Smooth muscle cell (in vitro differentiated cells): ENCODE data around the gene NPTX1. TPM values are rescaled to one million over a fixed set of nuclear protein-coding genes. Genes with fewer than 3 reads are reported as not detected.

Source experiments
- DNase-seq: peaks from one replicate; lab custom pipeline; 2025; ENCODE audit not compliant: unreplicated experiment; lab: John Stamatoyannopoulos, UW
- H2AFZ ChIP-seq: fragments of 200-600 bp; sonication (generic); 2 replicates; pipeline ENCODE4 v1.6.0; 2016; ENCODE audit warnings: antibody characterized with exemption, low read depth, mild to moderate bottlenecking
- H3F3A ChIP-seq: fragments of 200-600 bp; sonication (generic); 2 replicates; pipeline ENCODE4 v1.6.0; 2017; ENCODE audit warnings: antibody characterized with exemption, low read depth
- H3K27ac ChIP-seq: fragments of 200-600 bp; sonication (generic); 2 replicates; pipeline ENCODE4 v1.5.1; 2016; ENCODE audit warnings: low read depth, mild to moderate bottlenecking
- H3K27me3 ChIP-seq: fragments of 200-600 bp; sonication (generic); 2 replicates; pipeline ENCODE4 v1.6.1; 2016; ENCODE audit warnings: low read depth, mild to moderate bottlenecking
- H3K36me3 ChIP-seq: fragments of 200-600 bp; sonication (generic); 2 replicates; pipeline ENCODE4 v1.5.1; 2016; ENCODE audit warnings: low read depth
- H3K4me1 ChIP-seq: fragments of 200-600 bp; sonication (generic); 2 replicates; pipeline ENCODE4 v1.5.1; 2016; ENCODE audit warnings: low read depth
- H3K4me2 ChIP-seq: fragments of 200-600 bp; sonication (generic); 2 replicates; pipeline ENCODE4 v1.6.0; 2016; ENCODE audit warnings: mild to moderate bottlenecking
- H3K4me3 ChIP-seq: fragments of 200-600 bp; sonication (generic); 2 replicates; pipeline ENCODE4 v1.5.1; 2016; ENCODE audit warnings: mild to moderate bottlenecking
- H3K79me2 ChIP-seq: fragments of 200-600 bp; sonication (generic); 2 replicates; pipeline ENCODE4 v1.6.0; 2016; ENCODE audit warnings: low read depth, mild to moderate bottlenecking
- H3K9ac ChIP-seq: fragments of 200-600 bp; sonication (generic); 2 replicates; pipeline ENCODE4 v1.6.0; 2016; ENCODE audit warnings: low read depth
- H3K9me3 ChIP-seq: fragments of 200-600 bp; sonication (generic); replicated peaks from 2 replicates; pipeline ENCODE4 v1.5.1; 2016; ENCODE audit warnings: low read depth
- H4K20me1 ChIP-seq: fragments of 200-600 bp; sonication (generic); 2 replicates; pipeline ENCODE4 v1.6.0; 2016; ENCODE audit warnings: low read depth
- CTCF ChIP-seq: fragments of 200-600 bp; sonication (generic); IDR thresholded peaks from 2 replicates; pipeline ENCODE4 v1.5.1; 2017; ENCODE audit warnings: borderline replicate concordance, mild to moderate bottlenecking, antibody characterized with exemption; ENCODE audit not compliant: insufficient read depth, poor library complexity, severe bottlenecking
- WGBS: methylation state at CpG from one replicate; pipeline ENCODE4 v1.1.7; 2016; ENCODE audit warnings: low lambda C conversion rate; 5-methylcytosine and 5-hydroxymethylcytosine counted together
- polyA plus RNA-seq: library from polyadenylated mRNA; unstranded; fragments of >200 nt; fragmentation: Nextera tagmentation; extraction: Ambion mirVana; gene quantifications from 2 replicates; pipeline ENCODE4 v1.2.1, GENCODE V29; 2016
- total RNA-seq: library from RNA; depleted of rRNA; stranded (reverse); fragments of >200 nt; gene quantifications from 2 replicates; pipeline ENCODE4 v1.2.3, GENCODE V29; 2014

NPTX1 gene
- total and polyA plus RNA-seq, 2 experiments from 2014 or later, result 1.8 to 5.9 TPM

GRCh38 chr17:80478487-80479245, 2.3 kb upstream of the NPTX1 start:
- peaks cover 98% of the 10 kb centered on the region for H3K27me3 ChIP-seq
- no peak overlapping the region for H3K9ac ChIP-seq
- H3K4me1 ChIP-seq, result peaks cover 19% of the 10 kb centered on the region
- H3K4me3 ChIP-seq, result peak overlapping the region; percentile 45
- 19% methylated on average over 42 of the region's 51 CpGs for WGBS
- no peaks in the 10 kb centered on the region for H3K79me2 ChIP-seq
- no peak for TF ChIP-seq CTCF
- no peak overlapping the region for H2AFZ ChIP-seq
- H3K36me3 ChIP-seq, result no peaks in the 10 kb centered on the region
- no peak overlapping the region for H3K27ac ChIP-seq
- H3K4me2 ChIP-seq, result peak overlapping the region; percentile 85
- peaks cover 19% of the 10 kb centered on the region for H4K20me1 ChIP-seq
- no peaks in the 10 kb centered on the region for H3F3A ChIP-seq
- no peak for DNase-seq
- H3K9me3 ChIP-seq, result no peaks in the 10 kb centered on the region

DNA sequence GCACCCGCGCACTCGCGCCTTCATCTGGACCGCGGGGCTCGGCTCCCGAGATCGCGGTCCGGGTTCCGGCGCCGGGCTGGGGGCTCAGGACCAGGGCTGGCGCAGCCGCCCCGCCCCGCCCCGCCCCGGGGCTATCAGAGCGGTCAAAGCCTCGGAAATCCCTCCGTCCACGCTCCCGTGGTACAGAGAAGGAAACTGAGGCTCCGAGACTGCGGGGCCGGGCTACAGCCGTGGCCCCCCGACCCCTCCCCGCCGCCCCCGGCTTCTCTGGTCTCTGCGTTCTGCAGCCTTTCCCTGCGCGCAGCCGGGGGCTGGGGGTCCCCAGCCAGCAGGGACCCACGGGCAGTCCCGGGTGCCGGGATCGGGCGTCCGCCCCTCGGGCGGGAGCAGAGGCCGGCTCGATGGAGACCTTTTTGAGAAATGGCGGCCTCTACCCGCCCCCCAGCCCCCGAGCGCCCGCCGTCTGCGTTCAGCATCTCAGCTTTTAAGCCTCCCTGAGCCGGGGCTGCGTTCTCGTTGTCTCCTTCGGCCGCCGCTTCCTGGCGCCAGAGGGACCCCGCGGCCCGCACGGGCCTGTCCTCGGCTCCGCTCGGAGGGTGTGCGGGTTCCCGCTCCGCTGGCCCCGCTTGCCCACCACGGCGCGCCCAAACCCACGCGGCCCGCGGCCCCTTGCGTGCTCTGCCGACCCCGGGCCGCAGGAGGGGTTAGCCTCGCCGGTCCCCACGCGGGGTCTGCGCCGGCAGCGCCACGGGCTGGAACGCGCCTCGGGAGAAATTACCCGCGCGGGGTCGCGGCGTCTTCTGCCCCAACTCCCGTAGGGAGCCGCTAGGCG, 1.5 kb upstream of the NPTX1 start:
- WGBS, result 8% methylated on average over 67 of the region's 103 CpGs
- Histone ChIP-seq H4K20me1 (peaks cover 19% of the 10 kb centered on the region), H3K36me3 (no peaks in the 10 kb centered on the region), H3K4me1 (peaks cover 19% of the 10 kb centered on the region), H3K27ac (no peak overlapping the region), H3K9ac (no peak overlapping the region), H3K4me3 (peak overlapping the region; percentile 45), H3F3A (no peaks in the 10 kb centered on the region), H3K27me3 (peaks cover 98% of the 10 kb centered on the region), H3K9me3 (no peaks in the 10 kb centered on the region), H2AFZ (no peak overlapping the region), H3K4me2 (peak overlapping the region; percentile 85), H3K79me2 (no peaks in the 10 kb centered on the region)
- DNase-seq, result peak; percentile 18
- peak; percentile 58 for TF ChIP-seq CTCF

- TF ChIP-seq CTCF, result no peak
- Histone ChIP-seq H3K79me2 (no peaks in the 10 kb centered on the region), H3K9me3 (no peaks in the 10 kb centered on the region), H3K9ac (no peak overlapping the region), H3K27me3 (peaks cover 98% of the 10 kb centered on the region), H2AFZ (no peak overlapping the region), H3K4me2 (peak overlapping the region; percentile 85), H3K4me1 (peaks cover 19% of the 10 kb centered on the region), H3K36me3 (no peaks in the 10 kb centered on the region), H3K4me3 (peak overlapping the region; percentile 34), H3K27ac (no peak overlapping the region), H3F3A (no peaks in the 10 kb centered on the region), H4K20me1 (peaks cover 19% of the 10 kb centered on the region)
- DNase-seq, result no peak
- 7% methylated on average over 56 of the region's 84 CpGs for WGBS
Measured at GRCh38 chr17:80476877-80477646, 655 bp upstream of the NPTX1 start.
